Forelimb muscle (tissue), 1 donor: Measurements from ENCODE around the gene JAK2. TPM values are rescaled to one million over a fixed set of nuclear protein-coding genes. Genes with fewer than 3 reads are reported as not detected.

Experiments
- DNase-seq: peaks from one replicate; pipeline ENCODE4 v3.0.0-alpha.2; 2013; ENCODE audit warnings: low read depth
- polyA plus RNA-seq: library from polyadenylated mRNA; unstranded; fragments of 120-200 nt; gene quantifications from one replicate; pipeline ENCODE4 v1.2.1, GENCODE V29; 2013; ENCODE audit not compliant: insufficient read length

The JAK2 gene
- polyA plus RNA-seq, 1 donor: 13.5 TPM

DNA sequence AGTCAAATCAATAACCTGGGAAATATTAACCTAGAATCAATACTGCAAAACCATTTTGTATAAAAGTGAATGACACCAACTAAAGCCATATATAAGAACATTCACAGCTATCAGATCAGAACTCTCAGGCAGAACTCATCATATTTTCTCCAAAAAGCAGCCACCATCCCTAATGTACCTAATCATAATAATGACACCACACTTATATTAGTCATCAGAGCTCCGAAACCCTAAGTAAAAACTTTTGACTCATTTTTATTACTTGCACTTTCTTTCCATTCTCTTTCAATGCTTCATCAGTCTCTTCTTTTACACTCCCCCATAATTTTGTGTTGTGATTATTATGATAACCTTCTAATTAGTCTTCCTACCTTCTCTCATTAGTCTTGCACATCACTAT lies 155.1 kb downstream of the JAK2 start:
- DNase-seq: no peak

DNA sequence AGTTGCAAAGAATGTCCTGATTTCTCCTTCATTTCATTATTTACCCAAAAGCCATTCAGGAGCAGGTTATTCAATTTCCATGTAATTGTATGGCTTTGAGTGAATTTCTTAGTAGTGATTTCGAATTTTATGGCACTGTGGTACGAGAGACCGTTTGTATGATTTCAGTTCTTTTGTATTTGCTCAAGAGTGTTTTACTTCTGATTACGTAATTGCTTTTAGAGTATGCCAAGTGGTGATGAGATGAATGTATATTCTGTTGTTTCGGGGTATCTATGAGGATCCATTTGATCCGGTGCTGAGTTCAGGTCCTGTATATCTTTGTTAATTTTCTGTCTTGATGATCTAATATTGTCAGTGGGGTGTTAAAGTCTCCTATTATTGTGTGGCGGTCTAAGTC lies 159.1 kb downstream of the JAK2 start:
- no peak for DNase-seq

DNA sequence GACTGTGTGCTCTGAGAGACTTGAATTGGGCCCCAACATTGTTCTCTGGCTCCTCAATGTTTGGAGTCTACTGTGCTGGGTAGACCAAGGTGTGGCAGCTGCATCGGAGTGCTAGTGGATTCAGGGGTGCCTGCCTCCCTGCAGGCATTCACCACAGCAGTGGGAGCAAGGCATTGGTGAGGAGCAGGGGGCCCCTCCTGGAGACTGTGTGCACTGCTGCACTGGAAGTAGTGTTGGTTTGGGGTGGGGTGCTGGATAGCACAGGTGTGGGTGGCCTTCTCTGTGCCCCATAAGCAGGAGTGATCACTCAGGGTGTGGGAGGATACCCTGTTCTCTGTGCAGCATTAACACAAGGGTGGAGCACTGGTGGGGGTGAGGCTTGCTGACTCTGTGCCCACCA lies 161.2 kb downstream of the JAK2 start:
- no peak for DNase-seq

Other genes starting within 250 kb of the JAK2 start
- 42.1 TPM for gene AK3, start 244.1 kb upstream of the JAK2 start, polyA plus RNA-seq
- gene RCL1, start 192.3 kb upstream of the JAK2 start, polyA plus RNA-seq: 13.5 TPM
- 0.63 TPM for gene INSL6, start 200.4 kb downstream of the JAK2 start, polyA plus RNA-seq
- gene INSL4, start 246.1 kb downstream of the JAK2 start, polyA plus RNA-seq: not detected